Pons (tissue), 1 donor: ENCODE data around the gene AVPR1A.

Experiments used
- DNase-seq: peaks from one replicate; pipeline ENCODE4 v3.0.0-alpha.2; 2016; ENCODE audit warnings: low spot score

The AVPR1A gene

DNA sequence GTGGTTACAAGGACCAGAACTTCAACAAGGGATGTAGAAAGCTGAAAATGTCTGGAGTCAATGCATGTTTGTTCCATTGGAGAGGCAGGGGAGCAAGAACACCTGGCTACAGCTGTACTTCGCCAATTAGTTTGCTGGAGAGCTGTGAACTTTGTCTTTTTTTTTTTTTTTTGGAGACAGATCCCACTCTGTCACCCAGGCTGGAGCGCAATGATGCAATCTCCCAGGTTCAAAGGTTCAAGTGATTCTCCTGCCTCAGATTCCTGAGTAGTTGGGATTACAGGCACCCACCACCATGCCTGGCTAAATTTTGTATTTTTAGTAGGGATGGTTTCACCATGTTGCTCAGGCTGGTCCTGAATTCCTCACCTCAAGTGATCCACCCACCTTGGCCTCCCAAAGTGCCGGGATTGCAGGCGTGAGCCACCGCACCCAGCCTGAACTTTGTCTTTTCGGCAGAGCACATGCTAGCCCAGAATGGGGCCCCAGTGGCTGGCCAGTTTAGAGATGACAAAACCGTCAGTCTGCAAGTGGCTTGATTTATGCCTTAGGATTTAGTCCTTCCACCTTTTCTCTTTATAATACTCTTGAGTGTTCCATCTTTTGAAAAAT lies 55.5 kb downstream of the AVPR1A start:
- DNase-seq, result no peak

DNA sequence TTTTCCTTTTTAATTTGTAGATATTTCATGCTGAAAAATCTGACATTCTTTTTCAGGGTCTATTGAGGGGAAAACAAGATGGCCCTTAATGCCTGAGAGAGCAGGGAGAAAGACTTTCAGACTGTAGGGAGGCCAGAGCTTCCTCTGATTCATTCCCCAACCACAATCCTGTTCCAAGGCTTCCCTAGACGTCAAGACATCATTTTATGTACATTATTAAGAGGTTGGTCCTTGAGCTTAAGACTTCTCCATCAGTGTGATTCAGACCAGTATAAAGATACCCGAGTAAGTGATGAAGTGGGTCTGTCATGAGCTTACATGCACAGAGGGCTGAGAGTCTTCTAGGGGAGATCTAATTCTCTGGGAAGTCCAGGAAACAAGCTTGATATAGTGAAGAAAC lies 57.3 kb downstream of the AVPR1A start:
- no peak for DNase-seq

DNA sequence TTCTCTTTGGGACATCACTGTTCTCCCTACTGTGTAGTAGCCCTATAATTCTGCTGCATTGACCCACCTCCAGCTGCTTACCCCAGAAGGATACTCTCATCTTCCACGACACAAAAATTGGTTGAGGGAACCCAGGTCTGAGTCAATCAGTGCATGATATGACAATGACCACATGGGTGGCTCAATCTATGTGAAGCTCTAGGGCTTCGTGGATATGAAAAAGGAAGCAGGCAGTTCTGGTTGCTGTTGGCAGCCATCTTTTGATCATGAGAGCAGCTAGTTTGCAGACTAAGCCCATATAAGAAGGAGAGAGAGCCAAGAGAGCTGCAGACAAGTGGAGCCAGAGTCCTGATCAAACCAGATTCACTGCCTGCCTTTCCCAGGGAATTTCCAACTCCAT lies 57.9 kb downstream of the AVPR1A start:
- DNase-seq, result no peak
